Prostate gland (tissue), 2 donors: ENCODE results near the gene ADCY6. TPM values are rescaled to one million over a fixed set of nuclear protein-coding genes. Genes with fewer than 3 reads are reported as not detected.

Source experiments
- DNase-seq: peaks from one replicate; pipeline ENCODE4 v3.0.0-alpha.2; 2019; ENCODE audit warnings: low spot score
- H3K27ac ChIP-seq, 2 donors: fragments of 200-600 bp; sonication (generic); 2 replicates each; pipeline ENCODE4 v1.5.1; 2017 to 2019
- H3K27me3 ChIP-seq: fragments of 200-600 bp; sonication (generic); replicated peaks from 2 replicates; pipeline ENCODE4 v1.5.1; 2019; ENCODE audit not compliant: insufficient read depth
- H3K36me3 ChIP-seq, 2 donors: fragments of 200-600 bp; sonication (generic); 1 replicate in 1 of 2; 2 replicates in 1 of 2; pipeline versions ENCODE4 v1.5.1 to v1.8.1; 2017 to 2019
- H3K4me1 ChIP-seq: fragments of 200-600 bp; sonication (generic); replicated peaks from 2 replicates; pipeline ENCODE4 v1.5.1; 2019
- H3K4me3 ChIP-seq, 2 donors: fragments of 200-600 bp; sonication (generic); 2 replicates each; pipeline ENCODE4 v1.5.1; 2017 to 2019
- H3K9me3 ChIP-seq: fragments of 200-600 bp; sonication (generic); 2 replicates; pipeline ENCODE4 v1.5.1; 2017
- CTCF ChIP-seq, 4 experiments: fragments of 200-600 bp in 2 of 4; fragments of 450-650 bp in 2 of 4; sonication (generic) in 2 of 4; IDR thresholded peaks; 1 replicate in 3 of 4; 2 replicates in 1 of 4; pipeline ENCODE4 v1.5.1; 2016 to 2019; ENCODE audit warnings: antibody characterized with exemption in 4 of 4, mild to moderate bottlenecking in 2 of 4, moderate library complexity in 2 of 4
- POLR2A ChIP-seq: fragments of 450-650 bp; IDR thresholded peaks from one replicate; pipeline ENCODE4 v1.6.1; 2016; ENCODE audit warnings: antibody characterized with exemption, mild to moderate bottlenecking
- POLR2AphosphoS5 ChIP-seq: sonication (generic); formaldehyde crosslinking; IDR thresholded peaks from one replicate; pipeline ENCODE4 v1.6.1; 2017; ENCODE audit warnings: antibody characterized with exemption
- WGBS: methylation state at CpG from one replicate; pipeline ENCODE4 v1.1.5; 2018; 5-methylcytosine and 5-hydroxymethylcytosine counted together
- intact Hi-C: fragments of 100-400 bp; cut with DNase I; formaldehyde crosslinking; loops from one replicate; pipeline ENCODE4 v1.14.2; 2022
- total RNA-seq, 2 donors: library from RNA; depleted of rRNA; stranded (reverse); fragments of >200 nt; gene quantifications; one replicate each; pipeline ENCODE4 v1.1.0, GENCODE V29; 2016

ADCY6 gene
- total RNA-seq, 2 donors from 2014 or later: 35.3 to 73.5 TPM

DNA sequence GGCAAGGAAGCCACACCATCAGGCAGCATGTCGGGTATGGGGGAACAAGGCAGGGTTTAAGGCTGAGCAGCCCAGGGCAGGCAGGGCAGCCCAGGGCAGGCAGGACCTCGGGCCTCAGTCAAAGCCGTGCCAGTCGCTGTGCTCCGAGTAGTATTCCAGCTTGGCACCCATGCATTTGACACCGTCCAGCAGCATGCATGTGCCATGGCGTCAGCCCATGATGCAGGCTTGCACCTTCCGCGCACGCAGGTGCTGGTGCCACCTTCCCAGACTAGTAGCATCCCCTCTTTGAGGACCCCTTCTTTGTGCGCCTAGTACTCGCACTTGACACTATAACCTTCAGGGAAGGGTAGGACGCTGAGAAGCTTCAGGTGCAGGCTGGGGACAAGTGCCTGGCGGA, 11.6 kb upstream of the ADCY6 start:
- no peak overlapping the region for H3K4me3 ChIP-seq
- TF ChIP-seq POLR2AphosphoS5 (no peak), POLR2A (no peak), CTCF (IDR thresholded peaks at IDR 0.05) (no peak)
- no peaks in the 10 kb centered on the region for H3K4me1 ChIP-seq
- H3K27me3 ChIP-seq: no peaks in the 10 kb centered on the region
- H3K9me3 ChIP-seq: no peaks in the 10 kb centered on the region
- H3K27ac ChIP-seq: no peak overlapping the region
- intact Hi-C loops: no loop called here
- DNase-seq: no peak
- WGBS: 84% methylated on average over 14 of the region's 14 CpGs
- no peaks in the 10 kb centered on the region for H3K36me3 ChIP-seq

GRCh38 chr12:48796976-48797375, 8.1 kb upstream of the ADCY6 start:
- intact Hi-C loops: loop anchor here (1.0 kb wide), 1 partner anchor 44 kb away; no protein-coding TSS in a partner anchor
- no peak overlapping the region for H3K4me3 ChIP-seq
- H3K27ac ChIP-seq: no peak overlapping the region
- WGBS: 82% methylated on average over 3 of the region's 3 CpGs
- no peaks in the 10 kb centered on the region for H3K9me3 ChIP-seq
- no peak for TF ChIP-seq CTCF (IDR thresholded peaks at IDR 0.05)
- no peak for TF ChIP-seq POLR2A
- no peak for TF ChIP-seq POLR2AphosphoS5
- DNase-seq: no peak
- no peaks in the 10 kb centered on the region for H3K27me3 ChIP-seq
- H3K36me3 ChIP-seq: no peaks in the 10 kb centered on the region
- no peaks in the 10 kb centered on the region for H3K4me1 ChIP-seq

- no peak for TF ChIP-seq POLR2A
- peak; percentile 71 for TF ChIP-seq POLR2AphosphoS5
- TF ChIP-seq CTCF (IDR thresholded peaks at IDR 0.05): peak; percentile 93 to 98 (median 96)
- H3K36me3 ChIP-seq: no peaks in the 10 kb centered on the region
- peak; percentile 75 for DNase-seq
- WGBS: 18% methylated on average over 12 of the region's 12 CpGs
- H3K9me3 ChIP-seq: no peaks in the 10 kb centered on the region
- no peaks in the 10 kb centered on the region for H3K4me1 ChIP-seq
- intact Hi-C loops: loop anchor here (1.0 kb wide), 1 partner anchor 43 kb away; no protein-coding TSS in a partner anchor
- H3K27ac ChIP-seq: no peak overlapping the region
- no peaks in the 10 kb centered on the region for H3K27me3 ChIP-seq
- no peak overlapping the region for H3K4me3 ChIP-seq
Measured at GRCh38 chr12:48795550-48796455, 6.9 kb upstream of the ADCY6 start.

- DNase-seq: no peak
- intact Hi-C loops: no loop called here
- TF ChIP-seq CTCF (IDR thresholded peaks at IDR 0.05) (no peak), POLR2A (no peak), POLR2AphosphoS5 (no peak)
Measured at GRCh38 chr12:48794870-48795269, 6.0 kb upstream of the ADCY6 start.

GRCh38 chr12:48793696-48794095, 4.8 kb upstream of the ADCY6 start:
- Histone ChIP-seq H3K4me3 (no peak overlapping the region), H3K9me3 (no peaks in the 10 kb centered on the region), H3K27ac (no peak overlapping the region), H3K4me1 (no peaks in the 10 kb centered on the region), H3K36me3 (no peaks in the 10 kb centered on the region), H3K27me3 (no peaks in the 10 kb centered on the region)
- WGBS: 95% methylated on average over 3 of the region's 3 CpGs
- intact Hi-C loops: no loop called here
- no peak for DNase-seq
- TF ChIP-seq CTCF (IDR thresholded peaks at IDR 0.05) (no peak), POLR2AphosphoS5 (no peak), POLR2A (no peak)

More at GRCh38 chr12:48794870-48795269, 6.0 kb upstream of the ADCY6 start:
- Histone ChIP-seq H3K27ac (no peak overlapping the region), H3K4me3 (no peak overlapping the region), H3K36me3 (no peaks in the 10 kb centered on the region), H3K9me3 (no peaks in the 10 kb centered on the region), H3K4me1 (no peaks in the 10 kb centered on the region), H3K27me3 (no peaks in the 10 kb centered on the region)
- WGBS: 49% methylated on average over 3 of the region's 3 CpGs
